ENCODE measurements around the gene VEGFB.

The VEGFB gene

GRCh38 chr11:64284048-64284961 lies 49.9 kb downstream of the VEGFB start, which contains the start of gene BAD:
BAD (minus strand) TSS chr11:64284665; CDS start chr11:64284368, 297 bp downstream.
- DNase-seq: peak; percentile 71 to 95 (median 93)

- peak in 13 of 14 donors; percentile 78 to 96 (median 91) for DNase-seq
These were observed 50.8 kb downstream of the VEGFB start, which contains the start of gene GPR137 for GRCh38 chr11:64284962-64285884. GPR137 (plus strand) TSS chr11:64285848; CDS start chr11:64286525, 677 bp downstream.

- peak in 1 of 14 donors; percentile 49 for DNase-seq
These were observed 51.8 kb downstream of the VEGFB start for GRCh38 chr11:64285885-64286800.

GRCh38 chr11:64286801-64287159 lies 52.4 kb downstream of the VEGFB start:
- no peak for DNase-seq

DNA sequence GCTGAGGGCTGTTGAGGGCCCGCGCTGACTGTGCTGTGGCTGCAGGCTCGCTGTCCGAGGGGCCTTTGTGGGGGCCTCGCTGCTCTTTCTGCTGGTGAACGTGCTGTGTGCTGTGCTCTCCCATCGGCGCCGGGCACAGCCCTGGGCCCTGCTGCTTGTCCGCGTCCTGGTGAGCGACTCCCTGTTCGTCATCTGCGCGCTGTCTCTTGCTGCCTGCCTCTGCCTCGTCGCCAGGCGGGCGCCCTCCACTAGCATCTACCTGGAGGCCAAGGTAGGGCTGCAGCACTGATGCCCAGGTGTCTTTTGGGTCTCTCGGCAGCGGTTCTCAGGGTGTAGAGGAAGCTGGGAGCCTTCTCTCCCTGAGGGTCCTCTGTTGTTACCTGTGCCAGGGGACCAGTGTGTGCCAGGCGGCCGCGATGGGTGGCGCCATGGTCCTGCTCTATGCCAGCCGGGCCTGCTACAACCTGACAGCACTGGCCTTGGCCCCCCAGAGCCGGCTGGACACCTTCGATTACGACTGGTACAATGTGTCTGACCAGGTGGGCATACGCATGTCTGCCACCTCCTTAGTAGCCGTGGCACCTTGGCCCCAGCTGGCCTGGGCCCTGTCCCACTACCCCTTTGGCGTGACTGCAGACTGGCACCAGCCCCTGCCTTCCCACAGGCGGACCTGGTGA lies 53.4 kb downstream of the VEGFB start:
- DNase-seq: no peak

- no peak for DNase-seq
These were observed 54.0 kb downstream of the VEGFB start for GRCh38 chr11:64288353-64288750.

All from C1 segment of cervical spinal cord (tissue), 14 donors.